LNCAP (cell line): ENCODE data around the gene CLEC10A.

ENCODE experiments used
- TF ChIP-seq, protein P1 (sequence below): fragments of 450-650 bp; IDR thresholded peaks from 2 replicates; pipeline ENCODE4 v1.5.1; 2017; ENCODE audit warnings: mild to moderate bottlenecking

Gene CLEC10A

DNA sequence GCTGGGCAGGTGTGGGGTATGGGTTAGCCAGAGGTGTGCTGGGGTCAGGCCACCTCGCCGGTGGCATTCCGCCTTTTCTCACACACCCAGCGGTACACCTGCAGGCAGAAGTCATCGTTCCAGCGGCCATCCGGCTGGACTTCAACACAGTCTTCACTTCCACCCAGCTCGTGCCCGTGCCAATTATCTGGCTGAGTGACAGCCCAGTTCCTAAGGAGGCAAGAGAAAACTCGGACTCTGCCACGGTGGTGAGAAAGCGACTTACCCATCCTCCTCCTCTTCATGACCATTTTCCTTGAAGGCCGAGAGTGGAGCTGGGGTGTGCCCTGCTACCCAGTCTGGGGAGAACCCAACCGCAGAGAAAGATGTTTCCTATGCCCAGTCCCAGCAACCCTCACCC is 21.5 kb upstream of the CLEC10A start:
- TF ChIP-seq, protein P1, sequence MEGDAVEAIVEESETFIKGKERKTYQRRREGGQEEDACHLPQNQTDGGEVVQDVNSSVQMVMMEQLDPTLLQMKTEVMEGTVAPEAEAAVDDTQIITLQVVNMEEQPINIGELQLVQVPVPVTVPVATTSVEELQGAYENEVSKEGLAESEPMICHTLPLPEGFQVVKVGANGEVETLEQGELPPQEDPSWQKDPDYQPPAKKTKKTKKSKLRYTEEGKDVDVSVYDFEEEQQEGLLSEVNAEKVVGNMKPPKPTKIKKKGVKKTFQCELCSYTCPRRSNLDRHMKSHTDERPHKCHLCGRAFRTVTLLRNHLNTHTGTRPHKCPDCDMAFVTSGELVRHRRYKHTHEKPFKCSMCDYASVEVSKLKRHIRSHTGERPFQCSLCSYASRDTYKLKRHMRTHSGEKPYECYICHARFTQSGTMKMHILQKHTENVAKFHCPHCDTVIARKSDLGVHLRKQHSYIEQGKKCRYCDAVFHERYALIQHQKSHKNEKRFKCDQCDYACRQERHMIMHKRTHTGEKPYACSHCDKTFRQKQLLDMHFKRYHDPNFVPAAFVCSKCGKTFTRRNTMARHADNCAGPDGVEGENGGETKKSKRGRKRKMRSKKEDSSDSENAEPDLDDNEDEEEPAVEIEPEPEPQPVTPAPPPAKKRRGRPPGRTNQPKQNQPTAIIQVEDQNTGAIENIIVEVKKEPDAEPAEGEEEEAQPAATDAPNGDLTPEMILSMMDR = no peak

DNA sequence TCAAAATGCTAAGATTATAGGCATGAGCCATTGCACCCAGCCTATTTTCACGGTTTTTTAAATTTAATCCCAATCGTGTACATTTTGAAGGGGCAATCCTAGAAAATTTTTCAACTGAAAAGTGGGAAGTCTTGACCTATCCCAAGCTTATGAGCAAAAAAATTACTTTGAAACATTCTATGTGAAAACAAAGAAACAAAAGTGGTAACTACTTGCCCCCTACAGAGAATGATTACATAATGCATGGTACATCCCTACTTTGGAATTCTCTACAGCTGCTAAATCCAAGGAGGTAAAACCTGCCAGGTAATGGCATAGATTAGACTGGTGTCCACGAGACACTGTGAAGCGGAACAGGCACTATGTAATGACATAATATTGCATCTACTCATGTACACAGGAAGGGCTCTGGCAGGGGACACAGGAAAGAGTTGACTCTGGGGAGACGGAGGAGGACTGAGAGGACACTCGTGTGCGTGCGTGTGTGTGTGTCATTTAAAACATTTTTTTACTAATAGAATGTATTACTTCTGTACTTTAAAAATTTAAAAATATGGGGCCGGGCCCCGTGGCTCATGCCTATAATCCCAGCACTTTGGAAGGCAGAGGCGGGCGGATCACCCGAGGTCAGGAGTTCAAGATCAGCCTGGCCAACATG is 18.9 kb upstream of the CLEC10A start:
- TF ChIP-seq, protein P1 = no peak

DNA sequence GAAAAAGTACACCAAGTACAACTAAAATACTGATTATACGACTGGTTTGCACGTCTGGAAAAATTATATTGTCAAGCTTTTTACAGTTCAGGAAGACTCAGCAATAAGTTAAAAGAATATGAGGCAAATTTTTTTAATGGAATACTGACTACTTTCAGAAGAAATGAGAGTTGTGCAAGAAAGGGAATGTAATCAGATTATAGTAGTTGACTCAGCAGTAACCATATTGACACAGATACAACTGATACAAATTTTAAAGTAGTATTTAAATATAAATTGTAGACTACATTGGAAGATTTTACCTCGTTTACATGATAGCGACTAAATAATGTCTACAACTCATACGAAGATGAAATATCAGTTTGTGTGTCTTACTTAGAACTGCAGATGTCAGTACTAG is 17.9 kb upstream of the CLEC10A start:
- TF ChIP-seq, protein P1 = no peak

DNA sequence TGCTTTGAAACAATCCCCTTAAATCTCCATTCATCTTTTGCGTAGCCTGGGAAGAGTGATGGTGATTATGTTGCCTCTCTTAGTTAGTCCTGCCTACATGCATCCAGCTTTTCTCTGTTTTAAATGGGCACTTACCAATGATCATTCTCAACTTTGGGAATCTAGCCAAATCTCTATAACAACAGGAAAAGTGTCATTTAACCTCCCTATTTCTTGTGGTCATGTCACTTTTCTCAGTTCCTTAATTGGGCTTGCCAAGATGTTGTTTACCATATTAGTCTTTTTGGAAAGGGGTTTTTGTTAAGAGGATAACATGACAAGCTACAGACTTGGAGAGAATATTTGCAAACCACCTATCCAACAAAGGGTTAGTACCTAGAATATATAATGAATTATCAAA is 15.6 kb upstream of the CLEC10A start:
- TF ChIP-seq, protein P1 = no peak

DNA sequence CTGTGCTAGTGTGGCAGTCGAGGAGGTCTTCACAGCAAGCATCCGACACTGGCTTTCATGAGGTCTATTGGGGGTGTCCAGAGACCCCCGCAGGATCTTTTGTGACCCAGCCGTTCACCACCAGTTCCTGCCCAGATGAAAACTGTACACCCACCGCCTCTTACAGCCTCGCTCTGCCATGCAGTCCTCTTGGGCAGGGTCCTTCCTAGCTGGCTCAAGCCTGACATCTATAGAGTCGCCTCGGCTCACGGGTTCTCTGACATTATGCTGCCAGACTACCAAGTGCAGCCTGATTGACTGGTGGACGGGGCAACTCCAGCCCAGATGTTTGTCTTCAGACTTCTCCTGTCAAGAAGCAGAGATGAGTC is 14.6 kb upstream of the CLEC10A start:
- TF ChIP-seq, protein P1 = no peak

DNA sequence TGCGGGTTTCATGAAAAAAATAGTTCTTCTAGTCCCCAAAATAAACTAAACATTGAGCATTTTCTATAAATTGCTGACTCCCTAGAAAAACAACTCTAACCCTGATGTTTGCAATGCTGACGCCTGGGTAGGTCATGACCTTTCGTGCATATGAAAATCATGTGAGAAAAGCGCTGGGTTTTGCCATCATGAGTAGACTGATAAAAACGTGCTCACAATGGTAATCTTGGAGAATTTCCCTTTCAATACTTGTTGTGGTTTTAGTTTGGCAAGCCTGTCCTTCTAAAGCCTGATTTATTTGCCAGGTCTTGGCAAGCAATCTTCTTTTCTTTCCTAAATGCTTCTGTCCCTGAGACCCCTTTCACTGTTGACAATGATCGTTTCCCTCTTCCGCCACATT is 4.0 kb upstream of the CLEC10A start:
- TF ChIP-seq, protein P1 = no peak

DNA sequence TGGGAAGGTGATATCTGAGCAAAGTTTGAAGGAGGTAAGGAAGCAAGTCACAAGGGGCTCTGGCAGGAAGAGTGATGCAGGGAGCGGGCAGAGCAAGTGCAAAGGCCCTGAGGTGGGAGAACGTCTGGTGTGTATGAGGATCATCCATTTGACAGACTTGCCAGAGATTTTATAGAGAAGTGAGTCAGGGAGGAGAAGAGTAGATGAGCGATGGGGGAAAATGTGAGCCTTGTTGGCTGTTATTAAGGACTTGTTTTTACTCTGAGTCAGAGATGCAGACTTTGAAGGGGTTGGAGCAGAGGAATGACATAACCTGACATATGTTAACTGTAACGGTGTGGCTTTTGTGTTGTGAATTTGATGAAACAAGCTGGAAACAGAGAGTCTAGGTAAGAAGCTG is 3.5 kb upstream of the CLEC10A start:
- TF ChIP-seq, protein P1 = no peak
